Hepatocyte (in vitro differentiated cells): Measurements from ENCODE around the gene TVP23A.

Experiments
- CTCF ChIP-seq: fragments of 200-600 bp; sonication (generic); IDR thresholded peaks from 2 replicates; pipeline ENCODE4 v1.5.1; 2016; ENCODE audit warnings: antibody characterized with exemption, mild to moderate bottlenecking; ENCODE audit not compliant: poor library complexity
- EZH2 ChIP-seq: fragments of 200-600 bp; sonication (generic); IDR thresholded peaks from 2 replicates; pipeline ENCODE4 v1.6.1; 2016; ENCODE audit warnings: antibody characterized with exemption, mild to moderate bottlenecking, borderline replicate concordance

- TF ChIP-seq EZH2 (no peak), CTCF (no peak)
Observed at GRCh38 chr16:10849736-10850477, 31.3 kb upstream of the TVP23A start.
